Measurements from ENCODE around the gene IL1RL1. TPM values are rescaled to one million over a fixed set of nuclear protein-coding genes. Genes with fewer than 3 reads are reported as not detected.

IL1RL1 gene
- total RNA-seq, result 1.3 TPM
- long read RNA-seq, partial matches to known transcripts, result 0 of 2 reads
- long read RNA-seq, other reads (novel, unspliced or antisense), result 1 of 2 reads

GRCh38 chr2:102310964-102311640 lies at the start of gene IL1RL1:
IL1RL1 (plus strand) TSS chr2:102311563; CDS start chr2:102338265, 26,702 bp downstream.
- ATAC-seq (ENCODE audit: poor library complexity), result no peak
- no peak for DNase-seq
- intact Hi-C loops (cut with DNase I), result no loop called here

DNA sequence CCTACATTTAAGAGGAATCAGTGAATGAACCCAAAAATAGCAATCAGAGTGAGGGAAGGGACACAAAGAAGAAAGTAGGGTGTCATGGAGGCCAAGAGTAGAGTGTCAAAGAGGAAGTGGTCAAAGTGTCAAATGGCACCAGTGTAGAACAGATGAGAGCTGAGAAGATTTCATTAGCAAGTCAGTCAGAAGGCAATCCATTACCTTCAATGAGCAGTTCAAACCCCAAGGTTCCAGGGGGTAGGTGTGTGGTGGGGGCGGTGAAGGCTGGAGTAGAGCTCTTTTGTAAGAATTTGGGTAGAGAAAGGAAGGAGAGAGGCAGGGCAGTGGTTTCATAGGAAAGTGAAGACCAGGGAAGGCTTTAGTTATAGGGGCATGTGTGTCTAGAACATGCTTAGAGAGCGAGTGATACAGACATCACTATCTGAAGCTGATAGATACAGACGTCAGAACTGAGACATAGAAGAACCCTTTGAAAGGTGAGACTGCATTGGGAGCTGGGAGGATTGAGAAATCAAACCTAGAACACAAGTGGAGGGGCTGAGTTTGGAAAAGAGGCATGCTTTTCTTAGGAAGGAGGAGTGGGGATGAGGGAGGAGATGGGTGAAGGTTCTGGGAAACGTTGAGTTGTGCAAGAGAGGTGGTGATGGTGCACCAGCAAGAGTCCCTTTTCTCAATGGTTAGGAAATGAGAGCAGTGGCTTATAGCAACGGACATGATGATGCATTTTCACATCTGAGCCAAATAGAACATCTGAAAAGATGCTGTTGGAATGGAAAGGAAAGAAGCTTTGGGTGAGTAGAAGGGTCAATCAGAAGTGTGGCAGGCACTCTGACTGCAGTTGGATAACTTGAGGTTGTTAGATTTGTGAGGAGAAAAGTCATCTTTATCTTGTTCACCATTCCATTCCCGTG lies 48.9 kb upstream of the IL1RL1 start:
- intact Hi-C loops (cut with DNase I), result no loop called here
- no peak for ATAC-seq (ENCODE audit: poor library complexity)

GRCh38 chr2:102264952-102265351 lies 46.4 kb upstream of the IL1RL1 start:
- intact Hi-C loops (cut with DNase I), result no loop called here
- no peak for ATAC-seq (ENCODE audit: poor library complexity)
- DNase-seq, result no peak

More for the DNA sequence above, 48.9 kb upstream of the IL1RL1 start:
- no peak for DNase-seq

DNA sequence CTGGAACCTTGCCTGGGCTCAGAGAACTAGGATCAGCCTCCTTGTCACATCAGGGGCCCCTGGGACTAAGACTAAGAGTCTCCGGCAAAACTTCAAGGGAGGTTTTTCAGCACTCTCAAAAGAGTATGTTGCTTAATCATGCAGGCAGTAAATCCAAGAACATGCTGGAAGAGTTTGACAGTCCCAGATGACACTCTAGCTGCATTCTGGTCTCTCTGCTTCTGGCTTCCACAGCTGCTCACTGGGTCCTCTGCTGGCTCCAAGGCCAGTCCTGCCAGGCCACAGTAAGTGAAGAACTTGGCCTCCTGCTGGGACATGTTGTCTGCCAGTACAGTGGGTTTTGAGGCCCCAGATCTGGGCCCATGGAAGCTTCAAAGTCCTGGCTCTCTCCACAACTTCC lies 45.2 kb upstream of the IL1RL1 start:
- ATAC-seq (ENCODE audit: poor library complexity), result peak; percentile 86
- peak; percentile 58 for DNase-seq
- intact Hi-C loops (cut with DNase I), result no loop called here

- intact Hi-C loops (cut with DNase I), result no loop called here
- ATAC-seq (ENCODE audit: poor library complexity), result no peak
- no peak for DNase-seq
These were observed 43.6 kb upstream of the IL1RL1 start for GRCh38 chr2:102267774-102268173.

DNA sequence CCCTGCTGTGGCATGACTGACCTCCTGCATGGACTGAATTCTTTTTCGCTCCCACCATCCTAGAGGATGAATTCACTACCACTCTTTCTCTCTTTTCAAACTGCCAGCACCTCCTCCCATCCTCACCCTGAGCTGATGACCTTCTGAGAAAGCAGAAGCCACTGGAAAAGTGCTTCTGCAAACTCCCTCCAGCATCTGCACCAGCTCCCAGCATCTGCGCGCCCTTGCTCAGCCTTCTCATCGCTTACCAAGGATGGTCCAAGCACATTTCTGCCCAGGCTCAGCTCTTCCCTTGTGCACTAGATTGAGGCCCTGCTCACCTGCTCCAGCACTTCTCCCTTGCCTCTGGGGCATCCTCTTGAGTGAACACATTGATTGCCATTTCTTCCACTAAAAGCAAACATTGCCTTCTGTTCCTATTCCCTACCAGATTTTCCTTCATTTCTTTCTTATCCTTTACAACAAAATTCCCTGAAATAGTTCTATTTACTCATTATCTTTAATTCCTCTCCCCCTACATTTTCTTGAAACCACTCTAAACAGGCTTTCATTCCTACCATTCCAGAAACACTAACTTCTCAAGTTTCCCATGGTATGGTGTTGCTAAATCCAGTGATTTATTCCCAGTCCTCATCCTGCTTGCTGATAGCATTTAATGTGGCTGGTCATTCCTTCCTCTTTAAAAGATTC lies 42.7 kb upstream of the IL1RL1 start:
- intact Hi-C loops (cut with DNase I), result no loop called here
- ATAC-seq (ENCODE audit: poor library complexity) (no peak), DNase-seq (no peak)

- ATAC-seq (ENCODE audit: poor library complexity), result no peak
- intact Hi-C loops (cut with DNase I), result no loop called here
- DNase-seq, result no peak
These were observed 42.2 kb upstream of the IL1RL1 start for GRCh38 chr2:102269200-102269524.

GRCh38 chr2:102271844-102272243 lies 39.5 kb upstream of the IL1RL1 start:
- intact Hi-C loops (cut with DNase I), result no loop called here
- DNase-seq (no peak), ATAC-seq (ENCODE audit: poor library complexity) (no peak)

DNA sequence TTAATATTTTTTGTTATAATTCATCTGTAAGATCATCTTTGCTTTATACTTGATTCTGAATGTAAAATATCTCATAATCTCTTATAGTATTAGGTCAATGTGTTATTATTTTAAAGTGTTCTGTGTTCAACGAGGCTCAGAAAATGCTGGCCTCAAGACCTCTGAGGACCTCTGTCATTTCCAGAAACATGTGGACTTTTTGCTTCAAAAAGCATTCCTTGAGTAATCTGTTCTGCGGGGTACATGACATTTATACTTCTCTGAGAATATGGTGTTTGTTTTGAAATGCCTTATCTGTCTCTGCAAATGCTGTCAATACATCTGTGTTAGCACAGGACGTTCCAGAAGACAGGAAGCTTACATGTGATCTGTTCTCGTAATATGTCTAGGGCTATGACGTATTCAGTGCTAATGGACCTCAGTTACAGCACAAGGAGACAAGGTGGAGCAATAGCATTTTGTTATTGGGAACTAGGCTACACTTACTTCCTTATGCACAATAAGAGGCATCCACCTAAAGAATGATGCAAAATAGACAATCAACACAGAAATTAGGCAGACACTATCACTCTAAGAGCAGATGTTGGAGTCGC lies 37.6 kb upstream of the IL1RL1 start:
- intact Hi-C loops (cut with DNase I), result no loop called here
- peak; percentile 89 for ATAC-seq (ENCODE audit: poor library complexity)
- DNase-seq, result no peak

DNA sequence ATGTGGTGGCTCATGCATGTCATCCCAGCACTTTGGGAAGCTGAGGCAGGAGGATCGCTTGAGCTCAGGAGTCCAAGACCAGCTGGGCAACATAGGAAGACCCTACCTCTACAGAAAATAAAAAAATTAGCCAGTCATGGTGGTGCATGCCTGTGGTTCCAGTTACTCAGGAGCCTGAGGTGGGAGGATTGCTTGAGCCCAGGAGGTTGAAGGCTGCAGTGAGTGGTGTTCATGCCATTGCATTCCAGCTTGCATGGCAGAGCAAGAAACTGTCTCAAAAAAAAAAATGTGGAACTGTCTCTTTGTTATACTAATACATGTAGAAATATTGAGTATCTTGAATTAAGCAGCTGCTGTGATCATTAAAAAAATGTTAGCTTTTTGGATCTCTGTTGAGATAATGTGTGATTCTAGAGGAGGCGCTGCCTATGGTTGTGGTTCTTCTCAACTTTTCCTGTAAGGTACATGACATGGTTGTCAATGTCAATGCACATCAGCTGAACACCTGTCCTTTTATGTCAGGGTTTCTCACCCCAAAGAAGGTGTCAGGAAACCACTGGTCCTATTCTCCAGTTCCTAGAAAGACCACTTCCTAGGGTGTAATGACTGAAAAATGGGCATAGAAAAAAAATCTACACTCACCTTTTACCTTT lies 34.7 kb upstream of the IL1RL1 start:
- DNase-seq (no peak), ATAC-seq (ENCODE audit: poor library complexity) (no peak)
- intact Hi-C loops (cut with DNase I), result no loop called here

GRCh38 chr2:102277202-102277700 lies 34.1 kb upstream of the IL1RL1 start:
- DNase-seq, result no peak
- ATAC-seq (ENCODE audit: poor library complexity), result no peak

DNA sequence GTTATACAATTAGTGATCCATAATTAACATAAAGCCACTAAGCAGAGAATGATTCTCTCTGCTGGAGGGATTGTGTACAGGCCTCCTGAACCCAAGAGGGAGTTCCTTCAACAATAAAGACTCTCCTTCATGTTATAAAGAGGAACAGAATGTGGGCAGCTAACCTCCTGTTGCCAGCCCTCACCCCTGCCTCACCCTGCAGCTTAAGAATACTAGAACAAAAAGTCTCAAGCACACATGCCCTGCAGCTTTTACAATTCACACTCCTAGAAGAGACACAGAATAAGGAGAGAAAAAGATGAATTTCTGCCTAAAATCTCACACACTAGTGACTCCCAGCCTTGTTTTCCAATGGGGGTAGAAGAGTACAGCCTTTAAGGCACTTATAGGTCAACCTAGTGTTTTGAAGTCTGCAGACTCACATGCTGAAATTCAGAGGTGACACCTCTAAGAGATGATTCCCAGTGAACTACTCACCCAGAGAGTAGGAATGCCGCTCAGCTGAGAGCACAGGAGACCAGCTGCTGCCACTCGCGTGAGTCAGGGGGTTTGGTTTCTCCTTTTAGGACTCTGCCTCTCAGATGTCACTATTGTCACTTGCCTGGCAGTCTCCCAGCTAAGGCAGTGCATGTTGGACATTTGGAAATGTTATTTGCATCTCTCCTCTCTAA lies 32.5 kb upstream of the IL1RL1 start:
- DNase-seq, result no peak
- ATAC-seq (ENCODE audit: poor library complexity), result no peak
- intact Hi-C loops (cut with DNase I), result no loop called here

More at GRCh38 chr2:102277202-102277700, 34.1 kb upstream of the IL1RL1 start:
- intact Hi-C loops (cut with DNase I), result no loop called here

GRCh38 chr2:102279391-102279735 lies 32.0 kb upstream of the IL1RL1 start:
- no peak for DNase-seq
- no peak for ATAC-seq (ENCODE audit: poor library complexity)
- intact Hi-C loops (cut with DNase I), result no loop called here

GRCh38 chr2:102282678-102283091 lies 28.7 kb upstream of the IL1RL1 start:
- intact Hi-C loops (cut with DNase I), result no loop called here

DNA sequence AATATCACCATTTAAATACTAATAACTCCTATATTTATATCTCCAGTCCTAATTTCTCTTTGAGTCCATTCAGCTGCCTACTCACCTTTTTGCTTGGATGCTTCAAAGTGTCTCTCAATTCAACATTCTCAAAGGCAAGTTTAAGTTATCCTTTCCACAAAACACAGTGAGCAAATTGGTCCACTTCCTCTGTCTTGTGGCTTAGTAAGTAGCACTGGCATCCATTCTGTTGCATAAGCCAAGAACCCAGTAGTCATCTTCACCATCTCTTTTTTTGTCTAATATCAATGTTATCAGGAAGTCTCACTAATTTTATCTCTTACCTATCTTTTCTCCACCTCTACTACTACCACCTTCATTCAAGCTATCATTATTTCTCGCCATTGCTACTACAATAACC lies 27.4 kb upstream of the IL1RL1 start:
- intact Hi-C loops (cut with DNase I), result no loop called here
- no peak for ATAC-seq (ENCODE audit: poor library complexity)
- DNase-seq, result no peak

More at GRCh38 chr2:102282678-102283091, 28.7 kb upstream of the IL1RL1 start:
- ATAC-seq (ENCODE audit: poor library complexity) (no peak), DNase-seq (no peak)

- no peak for DNase-seq
- ATAC-seq (ENCODE audit: poor library complexity), result no peak
- intact Hi-C loops (cut with DNase I), result no loop called here
These were observed 26.8 kb upstream of the IL1RL1 start for GRCh38 chr2:102284611-102285010.

DNA sequence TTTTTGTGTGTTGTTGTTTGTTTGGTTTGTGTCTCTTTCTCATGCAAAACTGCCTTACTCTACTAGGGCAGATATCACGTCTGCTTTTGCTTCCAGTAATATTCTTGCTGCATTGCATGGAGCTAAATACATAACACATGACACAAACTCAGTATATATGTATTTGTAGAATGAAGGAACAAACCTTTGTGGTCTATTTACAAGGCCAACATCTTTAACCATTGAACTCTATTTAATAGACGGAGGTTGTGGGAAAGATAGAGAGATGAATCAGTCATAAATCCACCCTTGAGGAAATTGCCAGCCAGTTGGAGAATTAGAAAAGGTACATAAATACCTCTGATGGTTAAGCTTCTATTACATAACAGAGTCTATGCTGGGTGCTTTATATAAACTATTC lies 26.0 kb upstream of the IL1RL1 start:
- no peak for DNase-seq
- intact Hi-C loops (cut with DNase I), result no loop called here
- ATAC-seq (ENCODE audit: poor library complexity), result no peak

DNA sequence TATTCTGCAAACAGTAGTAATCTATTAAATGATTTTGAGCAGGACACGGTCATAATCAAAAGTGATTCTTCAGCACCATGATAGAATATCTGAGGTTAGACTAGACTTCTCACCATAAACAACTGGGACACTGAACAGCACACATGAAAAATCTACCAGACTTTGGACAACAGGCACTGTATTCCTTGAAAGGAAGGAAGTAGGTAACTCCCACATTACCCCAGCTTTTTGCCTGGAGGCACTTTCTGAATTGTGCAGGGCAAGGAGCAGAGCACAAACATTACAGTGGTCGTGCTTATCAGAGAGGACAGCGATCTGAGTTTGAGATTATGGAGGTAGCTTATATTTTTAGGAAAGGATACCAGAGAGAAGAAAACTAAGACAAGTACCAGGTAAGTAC lies 25.3 kb upstream of the IL1RL1 start:
- intact Hi-C loops (cut with DNase I), result no loop called here
- no peak for DNase-seq
- ATAC-seq (ENCODE audit: poor library complexity), result no peak
